Chondrocyte (in vitro differentiated cells): ENCODE results near the gene COL15A1. TPM values are rescaled to one million over a fixed set of nuclear protein-coding genes. Genes with fewer than 3 reads are reported as not detected.

Experiments
- DNase-seq: peaks from one replicate; pipeline ENCODE4 v3.0.0; 2021; ENCODE audit warnings: mixed read lengths, low spot score
- H3K27ac Mint-ChIP-seq: one replicate; pipeline ENCODE4 v1.8.0; 2021; ENCODE audit warnings: mild to moderate bottlenecking, moderate library complexity, mixed read lengths; ENCODE audit not compliant: unreplicated experiment
- H3K27me3 Mint-ChIP-seq: 2 replicates; pipeline ENCODE4 v1.8.0; 2021; ENCODE audit warnings: low read depth, mixed read lengths
- H3K36me3 Mint-ChIP-seq: 2 replicates; pipeline ENCODE4 v1.8.0; 2021; ENCODE audit warnings: low read depth, mixed read lengths
- H3K4me1 Mint-ChIP-seq: 2 replicates; pipeline ENCODE4 v1.8.0; 2021; ENCODE audit warnings: low read depth, mild to moderate bottlenecking, mixed read lengths
- H3K4me3 Mint-ChIP-seq: one replicate; pipeline ENCODE4 v1.8.0; 2021; ENCODE audit warnings: mild to moderate bottlenecking, moderate library complexity, mixed read lengths; ENCODE audit not compliant: unreplicated experiment
- H3K9me3 Mint-ChIP-seq: 2 replicates; pipeline ENCODE4 v1.8.0; 2021; ENCODE audit warnings: low read depth, mixed read lengths
- CTCF ChIP-seq: fragments of 200-600 bp; sonication (generic); IDR thresholded peaks from 2 replicates; pipeline ENCODE4 v1.5.0; 2021; ENCODE audit warnings: antibody characterized with exemption, mild to moderate bottlenecking, moderate library complexity
- total RNA-seq: library from RNA; stranded (reverse); gene quantifications from 3 replicates; pipeline ENCODE4 v1.2.1, GENCODE V29; 2021

The COL15A1 gene
- total RNA-seq, 1 donor from 2014 or later = 5.4 TPM

DNA sequence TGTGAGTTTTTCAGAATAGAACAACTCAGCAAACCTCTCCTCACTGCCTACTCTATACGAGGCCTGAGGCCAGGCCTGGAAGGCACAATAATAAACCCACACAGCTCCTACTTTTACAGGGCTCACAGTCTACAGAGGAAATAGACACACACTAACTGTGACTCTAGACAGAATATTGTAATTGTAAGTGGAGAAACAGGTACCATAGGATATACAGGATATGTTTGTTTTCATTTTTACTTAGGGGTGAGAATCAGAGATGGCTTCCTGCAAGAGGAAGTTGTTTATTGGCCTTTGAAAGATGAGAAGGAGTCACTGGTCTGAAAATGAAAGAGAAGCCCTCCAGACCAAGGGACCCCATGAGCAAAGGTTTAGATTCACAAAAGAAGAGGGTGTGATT, 125.4 kb downstream of the COL15A1 start:
- H3K36me3 Mint-ChIP-seq = no peaks in the 10 kb centered on the region
- no peak overlapping the region for H3K4me3 Mint-ChIP-seq
- TF ChIP-seq CTCF = no peak
- H3K4me1 Mint-ChIP-seq = peaks cover 51% of the 10 kb centered on the region
- no peaks in the 10 kb centered on the region for H3K9me3 Mint-ChIP-seq
- no peak overlapping the region for H3K27ac Mint-ChIP-seq
- no peak for DNase-seq
- no peaks in the 10 kb centered on the region for H3K27me3 Mint-ChIP-seq

GRCh38 chr9:99069546-99069945, 125.8 kb downstream of the COL15A1 start:
- no peaks in the 10 kb centered on the region for H3K27me3 Mint-ChIP-seq
- no peaks in the 10 kb centered on the region for H3K9me3 Mint-ChIP-seq
- no peak for TF ChIP-seq CTCF
- H3K36me3 Mint-ChIP-seq = no peaks in the 10 kb centered on the region
- DNase-seq = no peak
- H3K4me1 Mint-ChIP-seq = peaks cover 51% of the 10 kb centered on the region
- H3K27ac Mint-ChIP-seq = no peak overlapping the region
- H3K4me3 Mint-ChIP-seq = no peak overlapping the region

- Mint-ChIP-seq H3K4me3 (no peak overlapping the region), H3K36me3 (no peaks in the 10 kb centered on the region), H3K4me1 (peaks cover 58% of the 10 kb centered on the region), H3K27me3 (no peaks in the 10 kb centered on the region), H3K9me3 (no peaks in the 10 kb centered on the region), H3K27ac (no peak overlapping the region)
- no peak for DNase-seq
- no peak for TF ChIP-seq CTCF
Measured at GRCh38 chr9:99070681-99071080, 127.0 kb downstream of the COL15A1 start.

DNA sequence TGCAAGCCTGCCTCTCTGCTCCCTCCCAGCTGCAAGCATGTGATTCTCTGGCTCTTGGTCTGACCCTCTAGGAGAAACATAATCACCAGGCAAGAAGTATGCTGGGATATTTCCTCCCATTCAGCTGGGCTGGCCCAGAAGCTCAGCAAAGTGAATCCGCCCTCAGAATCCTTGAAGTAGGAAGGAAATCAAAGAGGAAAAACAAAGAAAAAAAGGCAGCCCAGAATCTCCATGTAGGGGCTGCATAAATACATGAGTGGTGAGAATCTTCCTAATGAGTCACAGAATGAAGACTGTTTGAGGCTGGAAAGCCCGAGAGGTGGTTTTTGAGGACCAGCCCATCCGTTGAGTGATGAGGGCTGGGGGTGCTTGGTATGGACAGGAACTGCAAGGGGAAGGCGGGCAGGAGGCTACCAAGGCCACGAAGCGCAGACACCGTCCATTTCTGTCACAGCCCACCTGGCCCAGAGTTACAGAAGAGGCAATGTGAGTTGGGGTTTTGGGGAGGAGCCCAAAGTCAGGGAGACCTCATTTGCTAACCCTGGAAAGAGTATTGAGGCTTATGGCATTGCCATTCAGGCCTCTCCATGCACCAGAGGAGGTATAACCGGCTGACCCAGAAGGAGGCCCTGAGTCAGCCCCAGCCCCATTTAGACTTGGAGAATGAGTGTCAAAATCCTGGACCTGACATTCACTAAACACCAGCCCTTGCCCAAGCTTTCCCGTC, 127.8 kb downstream of the COL15A1 start:
- Mint-ChIP-seq H3K4me3 (no peak overlapping the region), H3K27me3 (no peaks in the 10 kb centered on the region), H3K36me3 (no peaks in the 10 kb centered on the region), H3K27ac (peak overlapping the region; percentile 75), H3K9me3 (no peaks in the 10 kb centered on the region), H3K4me1 (peaks cover 54% of the 10 kb centered on the region)
- no peak for TF ChIP-seq CTCF
- DNase-seq = no peak

DNA sequence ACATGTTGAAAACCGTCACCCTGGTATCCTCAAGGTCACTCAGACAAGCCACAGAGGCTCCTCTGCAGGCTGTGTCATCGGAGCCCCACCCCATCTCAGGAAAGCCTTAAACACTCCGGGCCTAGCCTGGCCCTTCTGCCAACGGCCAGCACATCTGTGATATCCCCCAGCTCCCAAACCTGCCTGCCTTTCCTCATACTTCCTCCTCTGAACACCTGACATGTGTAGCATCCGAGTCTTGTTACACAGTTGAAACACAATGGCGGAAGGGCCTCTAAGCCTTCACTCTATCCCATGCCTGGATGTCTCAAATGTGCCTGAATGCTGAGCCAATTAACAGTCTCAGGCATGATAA, 128.3 kb downstream of the COL15A1 start:
- no peak for DNase-seq
- Mint-ChIP-seq H3K4me1 (peaks cover 51% of the 10 kb centered on the region), H3K36me3 (no peaks in the 10 kb centered on the region), H3K9me3 (no peaks in the 10 kb centered on the region), H3K27me3 (no peaks in the 10 kb centered on the region), H3K27ac (no peak overlapping the region), H3K4me3 (no peak overlapping the region)
- no peak for TF ChIP-seq CTCF
